Skeletal muscle tissue (tissue), 4 donors: ENCODE measurements around the gene LEP. TPM values are rescaled to one million over a fixed set of nuclear protein-coding genes. Genes with fewer than 3 reads are reported as not detected.

Source experiments
- H3K27ac ChIP-seq: one replicate; pipeline ENCODE4 v1.7.0; 2013; ENCODE audit warnings: mild to moderate bottlenecking, low read depth, low read length, inconsistent platforms
- H3K27me3 ChIP-seq, 3 donors: one replicate each; pipeline ENCODE4 v1.7.0; 2013; ENCODE audit warnings: low read length in 3 of 3; ENCODE audit not compliant: control insufficient read depth in 3 of 3, insufficient read depth in 3 of 3
- H3K36me3 ChIP-seq, 3 donors: one replicate each; pipeline ENCODE4 v1.7.0; 2013; ENCODE audit warnings: low read length in 3 of 3; ENCODE audit not compliant: control insufficient read depth in 3 of 3, insufficient read depth in 3 of 3
- H3K4me1 ChIP-seq, 3 donors: one replicate each; pipeline ENCODE4 v1.7.0; 2013; ENCODE audit warnings: low read length in 3 of 3, mild to moderate bottlenecking in 3 of 3; ENCODE audit not compliant: control insufficient read depth in 3 of 3, insufficient read depth in 3 of 3
- H3K4me3 ChIP-seq, 3 donors: one replicate each; pipeline ENCODE4 v1.7.0; 2013; ENCODE audit warnings: low read length in 3 of 3
- H3K9ac ChIP-seq, 3 donors: one replicate each; pipeline ENCODE4 v1.7.0; 2013; ENCODE audit warnings: low read length in 3 of 3, mild to moderate bottlenecking in 3 of 3, moderate library complexity in 2 of 3, low read depth in 1 of 3
- H3K9me3 ChIP-seq, 3 donors: one replicate each; pipeline ENCODE4 v1.7.0; 2013; ENCODE audit warnings: low read length in 3 of 3; ENCODE audit not compliant: control insufficient read depth in 3 of 3
- total RNA-seq: library from RNA; depleted of rRNA; stranded (reverse); fragments of >200 nt; gene quantifications from one replicate; pipeline ENCODE4 v1.2.3, GENCODE V29; 2014
- donor health status: Osteomylitis.

LEP gene
- total RNA-seq = under 0.01 TPM

- Histone ChIP-seq H3K27me3 (peaks cover 29 to 36% (median 34%) of the 10 kb centered on the region in 3 donors), H3K27ac (no peak within 1 kb of the TSS), H3K9ac (no peak within 1 kb of the TSS), H3K9me3 (no peaks in the 10 kb centered on the region), H3K4me1 (no peaks in the 10 kb centered on the region), H3K36me3 (no peaks in the 10 kb centered on the region), H3K4me3 (no peak within 1 kb of the TSS)
Observed at GRCh38 chr7:128240696-128241386, at the start of gene LEP. Gene LEP (plus strand): TSS chr7:128241278. CDS start chr7:128252019, 10,741 bp downstream.

- Histone ChIP-seq H3K27me3 (peaks cover 13 to 48% (median 29%) of the 10 kb centered on the region in 3 donors), H3K4me1 (no peaks in the 10 kb centered on the region), H3K9ac (no peak overlapping the region), H3K4me3 (no peak overlapping the region), H3K9me3 (peaks cover 0 to 7% (median 0%) of the 10 kb centered on the region in 3 donors), H3K27ac (no peak overlapping the region), H3K36me3 (no peaks in the 10 kb centered on the region)
Observed at GRCh38 chr7:128192497-128193142, 48.5 kb upstream of the LEP start.

- H3K4me1 ChIP-seq = no peaks in the 10 kb centered on the region
- H3K4me3 ChIP-seq = no peak overlapping the region
- H3K27me3 ChIP-seq = peaks cover 9 to 41% (median 20%) of the 10 kb centered on the region in 3 donors
- H3K9ac ChIP-seq = no peak overlapping the region
- no peak overlapping the region for H3K27ac ChIP-seq
- no peaks in the 10 kb centered on the region for H3K36me3 ChIP-seq
- peaks cover 0 to 7% (median 0%) of the 10 kb centered on the region in 3 donors for H3K9me3 ChIP-seq
Observed at GRCh38 chr7:128194533-128195282, 46.4 kb upstream of the LEP start.

- Histone ChIP-seq H3K4me3 (no peak overlapping the region), H3K9ac (no peak overlapping the region), H3K36me3 (no peaks in the 10 kb centered on the region), H3K27me3 (peaks cover 27 to 41% (median 33%) of the 10 kb centered on the region in 3 donors), H3K9me3 (peaks cover 0 to 7% (median 0%) of the 10 kb centered on the region in 3 donors), H3K4me1 (peaks cover 5 to 7% (median 6%) of the 10 kb centered on the region in 3 donors), H3K27ac (no peak overlapping the region)
Observed at GRCh38 chr7:128197589-128197988, 43.5 kb upstream of the LEP start.

GRCh38 chr7:128197989-128198580 lies 43.0 kb upstream of the LEP start:
- Histone ChIP-seq H3K9me3 (peaks cover 0 to 7% (median 0%) of the 10 kb centered on the region in 3 donors), H3K9ac (no peak overlapping the region), H3K27me3 (peaks cover 32 to 42% (median 38%) of the 10 kb centered on the region in 3 donors), H3K36me3 (no peaks in the 10 kb centered on the region), H3K4me1 (peaks cover 5 to 12% (median 9%) of the 10 kb centered on the region in 3 donors), H3K27ac (no peak overlapping the region), H3K4me3 (no peak overlapping the region)

- H3K4me3 ChIP-seq = no peak overlapping the region
- H3K9me3 ChIP-seq = no peaks in the 10 kb centered on the region
- no peak overlapping the region for H3K27ac ChIP-seq
- H3K27me3 ChIP-seq = peaks cover 45 to 53% (median 46%) of the 10 kb centered on the region in 3 donors
- no peak overlapping the region for H3K9ac ChIP-seq
- H3K4me1 ChIP-seq = peaks cover 5 to 13% (median 12%) of the 10 kb centered on the region in 3 donors
- no peaks in the 10 kb centered on the region for H3K36me3 ChIP-seq
Observed at GRCh38 chr7:128200376-128200775, 40.7 kb upstream of the LEP start.

GRCh38 chr7:128201067-128201689 lies 39.9 kb upstream of the LEP start:
- Histone ChIP-seq H3K27me3 (peaks cover 51 to 54% (median 53%) of the 10 kb centered on the region in 3 donors), H3K36me3 (no peaks in the 10 kb centered on the region), H3K9ac (peak overlapping the region in 1 of 3 donors; percentile 25), H3K9me3 (no peaks in the 10 kb centered on the region), H3K27ac (no peak overlapping the region), H3K4me3 (peak overlapping the region in 1 of 3 donors; percentile 35), H3K4me1 (peaks cover 5 to 13% (median 12%) of the 10 kb centered on the region in 3 donors)

- H3K9me3 ChIP-seq = no peaks in the 10 kb centered on the region
- peak overlapping the region in 1 of 3 donors; percentile 25 for H3K9ac ChIP-seq
- no peak overlapping the region for H3K27ac ChIP-seq
- no peaks in the 10 kb centered on the region for H3K36me3 ChIP-seq
- H3K4me1 ChIP-seq = peaks cover 5 to 13% (median 12%) of the 10 kb centered on the region in 3 donors
- peaks cover 53 to 57% (median 56%) of the 10 kb centered on the region in 3 donors for H3K27me3 ChIP-seq
- peak overlapping the region in 1 of 3 donors; percentile 13 for H3K4me3 ChIP-seq
Observed at GRCh38 chr7:128201690-128202085, 39.4 kb upstream of the LEP start.

GRCh38 chr7:128202287-128202957 lies 38.7 kb upstream of the LEP start:
- H3K9me3 ChIP-seq = no peaks in the 10 kb centered on the region
- no peak overlapping the region for H3K9ac ChIP-seq
- peaks cover 5 to 13% (median 12%) of the 10 kb centered on the region in 3 donors for H3K4me1 ChIP-seq
- H3K27me3 ChIP-seq = peaks cover 52 to 63% (median 54%) of the 10 kb centered on the region in 3 donors
- H3K36me3 ChIP-seq = no peaks in the 10 kb centered on the region
- H3K27ac ChIP-seq = no peak overlapping the region
- no peak overlapping the region for H3K4me3 ChIP-seq
